HG03103 (cell line): Measurements from ENCODE around the gene NOC4L.

Experiments
- ATAC-seq: cut with Tn5 transposase; IDR thresholded peaks from one replicate; pipeline ENCODE4 v1.9.1; 2021; ENCODE audit warnings: low read depth; ENCODE audit not compliant: unreplicated experiment

Gene NOC4L

GRCh38 chr12:132166801-132167591 is 22.7 kb downstream of the NOC4L start:
- no peak for ATAC-seq

GRCh38 chr12:132167611-132168310 is 23.5 kb downstream of the NOC4L start:
- ATAC-seq, result no peak

GRCh38 chr12:132168311-132169031 is 24.2 kb downstream of the NOC4L start:
- ATAC-seq, result no peak

- no peak for ATAC-seq
These were observed 25.1 kb downstream of the NOC4L start for GRCh38 chr12:132169376-132169775.

GRCh38 chr12:132170094-132170636 is 25.9 kb downstream of the NOC4L start:
- ATAC-seq, result no peak

GRCh38 chr12:132170637-132171292 is 26.5 kb downstream of the NOC4L start:
- no peak for ATAC-seq

- ATAC-seq, result no peak
These were observed 27.2 kb downstream of the NOC4L start for GRCh38 chr12:132171293-132171967.

GRCh38 chr12:132171968-132172521 is 27.8 kb downstream of the NOC4L start:
- ATAC-seq, result no peak

- no peak for ATAC-seq
These were observed 28.4 kb downstream of the NOC4L start for GRCh38 chr12:132172619-132173018.

- no peak for ATAC-seq
These were observed 29.1 kb downstream of the NOC4L start for GRCh38 chr12:132173135-132174014.

GRCh38 chr12:132174015-132174838 is 30.0 kb downstream of the NOC4L start:
- no peak for ATAC-seq

- no peak for ATAC-seq
These were observed 30.7 kb downstream of the NOC4L start for GRCh38 chr12:132174839-132175490.

GRCh38 chr12:132175496-132176384 is 31.5 kb downstream of the NOC4L start:
- ATAC-seq, result no peak

GRCh38 chr12:132176385-132176919 is 32.2 kb downstream of the NOC4L start:
- no peak for ATAC-seq

GRCh38 chr12:132176920-132177551 is 32.8 kb downstream of the NOC4L start:
- ATAC-seq, result no peak

- ATAC-seq, result no peak
These were observed 34.1 kb downstream of the NOC4L start for GRCh38 chr12:132178316-132178715.
